GM18909 (cell line): ENCODE results near the gene CRYZL1.
A peak's percentile ranks its signal among the peaks of the same experiment; 100 is the strongest.
"Not testable (repeated sequence)": the region's sequence is repeated elsewhere in the genome, so short reads cannot be mapped to it uniquely, and the experiment has no call there.

Experiments
- ATAC-seq: cut with Tn5 transposase; IDR thresholded peaks from one replicate; pipeline ENCODE4 v1.9.1; 2021; ENCODE audit warnings: mild to moderate bottlenecking; ENCODE audit not compliant: unreplicated experiment, poor library complexity

Gene CRYZL1

DNA sequence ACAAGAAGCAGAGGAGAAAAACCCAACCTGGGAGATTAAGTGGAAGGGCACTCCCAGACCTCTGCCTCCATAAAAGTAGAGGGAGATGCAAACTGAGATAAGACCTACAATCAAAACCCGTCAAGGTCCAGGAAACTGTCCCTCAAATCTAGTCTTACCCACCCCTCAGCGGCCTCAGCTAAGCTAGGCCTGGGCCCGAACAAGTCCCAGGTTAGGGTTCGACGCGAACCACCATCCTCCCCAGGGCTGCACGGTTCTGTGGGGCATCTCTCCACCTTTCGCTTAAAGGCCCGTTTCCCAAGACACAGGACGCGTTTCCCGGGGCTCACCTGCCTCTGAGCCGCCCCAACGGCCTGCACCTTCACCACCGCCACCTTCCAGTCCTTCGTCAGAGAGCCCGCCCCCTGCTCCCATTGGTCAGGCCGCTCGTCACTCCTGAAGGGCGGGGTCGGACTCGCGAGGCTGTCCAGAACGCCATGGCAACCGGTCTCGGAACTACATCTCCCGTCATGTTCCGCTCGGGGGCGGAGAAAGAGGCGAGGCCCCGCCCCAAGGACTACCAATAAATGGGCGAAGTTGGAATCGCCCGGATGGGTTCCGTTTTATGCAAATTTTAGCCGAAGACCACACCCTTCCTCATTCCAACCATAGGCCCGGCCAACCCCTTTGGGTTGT, at the start of gene CRYZL1:
TSS of gene CRYZL1 (minus strand) at position 390 of the 675 bp plus-strand sequence. CDS start 10,190 bp downstream, outside the sequence.
- ATAC-seq: peak; percentile 87

DNA sequence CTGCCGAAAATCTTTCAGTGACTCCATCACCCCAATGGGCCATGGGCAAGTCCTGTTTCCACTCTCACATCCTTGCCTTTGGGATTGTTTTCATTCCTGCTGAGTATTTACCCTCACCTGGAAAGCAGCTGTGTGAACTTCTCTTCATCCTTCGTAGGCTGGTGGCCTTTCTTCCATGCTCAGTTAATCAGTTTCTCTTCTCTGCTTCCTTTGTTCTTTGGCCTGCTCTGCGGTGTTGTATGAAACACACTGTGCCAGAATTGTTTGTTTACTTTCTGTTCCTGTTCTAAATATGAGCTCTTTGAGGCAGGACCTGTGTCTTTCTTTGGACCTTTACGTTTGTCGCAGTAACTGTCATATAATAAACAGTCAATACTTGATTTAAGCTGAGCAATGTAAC, 49.3 kb upstream of the CRYZL1 start:
- no peak for ATAC-seq

DNA sequence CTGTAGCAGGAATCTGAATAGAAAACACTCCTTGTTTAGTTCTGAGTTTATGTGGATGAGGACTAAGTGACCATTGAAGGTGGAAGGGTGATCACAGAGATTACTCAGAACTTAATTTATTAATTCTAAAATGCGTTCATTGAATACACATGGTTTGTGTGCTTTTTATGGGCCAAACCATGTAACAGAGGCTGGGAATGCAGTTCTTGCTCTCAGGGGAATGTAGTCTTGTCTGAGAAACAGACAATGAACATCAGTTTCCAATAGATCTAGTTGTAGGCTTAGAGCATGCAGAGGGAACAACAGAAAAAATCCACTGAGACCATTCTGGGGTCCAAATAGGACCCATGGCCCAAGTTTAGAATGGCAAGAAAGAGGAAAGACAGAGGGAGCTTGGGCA, 46.8 kb upstream of the CRYZL1 start:
- ATAC-seq: no peak

DNA sequence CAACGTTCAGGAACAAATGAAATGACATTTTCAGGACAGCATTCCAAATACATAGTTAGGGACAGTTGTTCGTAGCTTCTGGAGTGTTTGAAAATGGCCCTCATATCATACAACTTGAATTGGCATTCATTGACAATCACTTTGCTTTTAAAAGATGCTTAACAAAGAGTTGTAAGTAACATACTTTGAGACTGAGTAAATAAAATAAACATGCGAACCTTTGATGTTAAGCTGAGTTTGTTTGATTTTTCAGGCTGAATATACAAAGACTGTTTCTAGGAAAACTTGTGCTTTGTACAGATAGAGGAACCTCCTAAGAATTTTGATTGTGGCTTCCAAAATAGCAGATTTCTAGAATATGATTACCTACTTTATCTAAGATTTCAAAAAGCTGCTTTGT, 46.1 kb upstream of the CRYZL1 start:
- ATAC-seq: no peak

DNA sequence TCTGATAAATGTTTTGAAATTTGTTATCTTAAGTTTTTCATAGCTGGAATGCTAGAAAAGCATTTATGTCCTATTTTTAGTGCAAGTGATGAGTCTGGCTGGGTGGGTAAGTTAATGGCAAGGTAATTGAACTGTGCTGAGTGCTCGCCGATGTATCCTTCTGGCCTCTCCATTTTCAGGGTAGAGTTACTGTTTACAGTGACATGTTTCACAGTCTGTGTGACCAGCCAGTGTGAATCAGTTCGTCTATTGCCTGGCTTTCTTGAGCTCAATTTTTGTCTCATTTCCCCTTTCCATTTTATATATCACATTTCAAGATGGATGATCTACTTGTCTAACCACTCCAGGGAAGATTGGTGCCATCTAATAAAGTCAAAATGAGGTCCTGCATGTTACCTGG, 44.8 kb upstream of the CRYZL1 start:
- no peak for ATAC-seq

DNA sequence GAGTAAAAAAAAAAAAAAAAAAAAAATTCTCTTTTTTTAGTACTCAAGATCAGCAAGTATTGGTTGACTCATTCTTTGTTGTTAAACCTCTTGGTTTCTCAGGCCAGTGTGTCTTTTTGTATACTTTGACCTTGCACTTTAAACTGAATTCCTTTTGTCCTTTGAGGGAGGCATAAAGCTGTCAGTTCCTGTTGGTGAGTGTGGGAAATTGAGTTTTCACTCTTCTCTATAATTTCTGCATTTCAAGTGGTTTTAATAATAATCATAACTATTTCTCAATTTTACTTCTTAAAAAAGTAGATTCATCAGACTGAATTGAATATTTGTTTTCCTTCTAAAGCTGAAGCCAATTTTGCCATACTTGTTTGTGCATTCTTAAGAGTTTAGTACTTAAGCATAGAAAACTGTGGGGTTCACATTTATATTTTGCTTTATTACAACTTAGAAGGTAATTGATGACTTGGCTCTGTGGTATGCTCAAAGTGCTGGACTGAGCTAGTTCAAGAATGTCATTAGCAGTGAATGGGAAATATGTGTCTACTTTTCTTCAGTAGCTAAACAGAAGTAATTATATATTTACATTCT, 44.2 kb upstream of the CRYZL1 start:
- no peak for ATAC-seq

DNA sequence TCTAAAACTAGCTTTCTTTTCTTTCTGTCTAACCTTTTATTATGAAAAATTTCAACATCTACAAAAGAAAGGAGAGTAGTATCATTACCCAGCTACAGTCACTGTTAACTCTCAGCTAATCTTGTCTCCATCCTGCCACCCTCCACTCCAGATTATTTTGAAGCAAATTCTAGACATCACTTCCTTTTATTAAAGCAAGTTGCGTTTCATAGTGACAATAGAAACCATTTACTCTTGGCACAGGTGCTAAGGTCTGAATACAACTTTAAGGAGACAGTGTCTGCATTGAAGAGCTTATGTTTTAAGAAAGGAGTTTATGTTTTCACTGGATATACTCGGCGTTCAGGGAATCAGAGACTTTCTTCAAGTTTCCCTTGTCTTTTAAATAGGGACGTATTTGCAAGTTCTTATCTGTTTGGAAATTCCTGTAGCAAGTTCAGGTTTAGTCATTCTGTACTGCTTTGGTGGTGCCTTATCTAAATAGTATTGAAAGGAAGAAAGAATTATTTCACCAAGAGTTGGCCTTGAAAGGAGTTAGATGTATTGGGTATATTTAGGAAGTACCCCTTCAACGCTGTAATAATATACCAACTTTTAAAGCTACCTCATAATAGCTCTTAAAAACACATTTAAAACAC, 43.5 kb upstream of the CRYZL1 start:
- no peak for ATAC-seq

DNA sequence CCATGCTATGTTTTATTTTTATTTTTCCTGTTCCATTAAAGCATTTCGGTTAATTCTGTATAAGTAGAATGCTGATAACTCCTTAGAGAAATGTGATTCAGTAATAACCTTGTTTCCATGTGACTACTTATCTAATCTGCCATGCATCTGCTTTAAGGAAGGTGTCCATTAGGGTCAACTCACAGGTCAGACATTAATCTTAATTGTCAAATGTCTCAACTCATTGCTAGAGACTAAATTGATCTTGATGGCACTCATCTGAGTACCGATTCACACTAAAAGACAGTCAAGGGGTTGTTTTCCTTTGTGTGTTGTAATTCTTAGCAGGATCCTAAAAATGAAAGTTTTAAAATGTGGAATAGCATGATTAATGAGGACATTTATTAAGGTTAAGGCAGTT, 42.5 kb upstream of the CRYZL1 start:
- ATAC-seq: no peak

DNA sequence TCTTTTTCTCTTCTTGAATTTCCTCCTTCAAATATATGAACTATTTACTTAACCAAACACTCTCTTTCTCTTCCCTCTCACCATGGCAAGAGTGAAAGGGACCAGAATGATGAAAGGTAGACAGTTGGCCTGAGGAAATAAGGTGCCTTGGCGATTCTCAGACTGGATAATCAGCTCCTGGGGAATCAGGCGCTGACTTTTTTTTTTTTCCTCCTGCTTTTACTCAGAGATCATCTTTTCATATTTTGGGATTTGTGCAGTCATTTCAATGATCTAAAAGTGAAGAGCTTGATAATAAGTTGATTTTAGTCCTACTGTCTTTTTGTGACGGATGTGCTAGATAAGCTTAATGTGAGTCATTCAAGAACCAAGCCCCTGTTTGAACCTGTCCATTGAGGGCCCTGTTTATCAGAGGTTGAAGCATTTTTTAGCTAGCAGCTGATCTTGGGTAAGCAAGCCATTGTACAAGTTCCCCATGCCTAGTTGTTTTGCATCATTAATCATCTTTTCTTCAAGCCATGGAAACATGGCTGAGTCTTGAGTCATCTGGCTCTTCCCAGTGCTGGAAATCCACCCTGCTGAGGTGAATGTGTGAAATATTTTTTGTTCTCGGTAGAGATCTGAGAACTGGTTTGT, 41.6 kb upstream of the CRYZL1 start:
- no peak for ATAC-seq

DNA sequence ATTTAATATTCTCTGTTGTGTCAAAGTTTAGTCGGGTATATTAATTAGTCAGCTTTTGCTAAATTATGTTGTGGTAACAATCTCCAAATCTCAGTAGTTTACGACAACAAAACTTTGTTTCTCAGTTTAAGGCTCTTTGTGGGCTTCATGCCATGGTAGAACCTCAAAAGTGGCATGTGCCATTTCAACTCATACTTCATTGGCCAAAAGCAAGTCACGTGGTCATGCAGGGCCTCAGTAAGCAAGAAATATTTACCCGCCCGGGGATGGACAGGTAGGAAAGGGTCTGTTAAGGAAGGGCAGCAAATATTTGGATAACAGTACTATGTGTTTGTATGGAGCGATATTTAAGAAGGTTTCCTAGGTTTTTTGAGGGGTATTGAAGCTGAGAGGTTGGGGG, 39.3 kb upstream of the CRYZL1 start:
- ATAC-seq: no peak

DNA sequence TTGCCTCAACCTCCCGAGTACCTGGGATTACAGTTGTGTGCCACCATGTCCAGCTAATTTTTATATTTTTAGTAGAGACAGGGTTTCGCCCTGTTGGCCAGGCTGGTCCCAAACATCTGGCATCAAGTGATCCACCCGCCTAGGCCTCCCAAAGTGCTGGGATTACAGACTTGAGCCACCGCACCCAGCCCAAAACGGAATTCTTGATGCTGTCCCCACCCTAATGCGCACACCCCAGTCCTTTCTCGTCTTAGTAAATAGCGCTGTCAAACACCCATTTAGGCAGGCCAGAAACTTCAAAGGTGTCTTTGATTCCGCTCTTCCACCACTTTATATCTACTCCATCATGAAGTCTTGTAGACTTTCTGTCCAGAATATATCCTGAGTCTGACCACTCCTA, 35.9 kb upstream of the CRYZL1 start:
- ATAC-seq: no peak

DNA sequence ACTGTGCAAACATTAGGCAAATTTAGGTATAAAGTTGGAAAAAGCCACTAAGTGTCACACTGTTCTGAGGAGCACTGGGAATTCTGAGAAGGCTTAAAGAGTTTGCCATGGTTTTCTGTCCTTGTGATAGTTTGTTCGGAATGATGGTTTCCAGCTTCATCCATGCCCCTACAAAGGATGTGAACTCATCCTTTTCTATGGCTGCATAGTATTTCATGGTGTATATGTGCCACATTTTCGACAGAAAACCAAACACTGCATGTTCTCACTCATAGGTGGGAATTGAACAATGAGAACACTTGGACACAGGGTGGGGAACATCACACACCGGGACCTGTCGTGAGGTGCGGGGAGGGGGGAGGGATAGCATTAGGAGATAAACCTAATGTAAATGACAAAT, 35.1 kb upstream of the CRYZL1 start:
- ATAC-seq: not testable (repeated sequence)

DNA sequence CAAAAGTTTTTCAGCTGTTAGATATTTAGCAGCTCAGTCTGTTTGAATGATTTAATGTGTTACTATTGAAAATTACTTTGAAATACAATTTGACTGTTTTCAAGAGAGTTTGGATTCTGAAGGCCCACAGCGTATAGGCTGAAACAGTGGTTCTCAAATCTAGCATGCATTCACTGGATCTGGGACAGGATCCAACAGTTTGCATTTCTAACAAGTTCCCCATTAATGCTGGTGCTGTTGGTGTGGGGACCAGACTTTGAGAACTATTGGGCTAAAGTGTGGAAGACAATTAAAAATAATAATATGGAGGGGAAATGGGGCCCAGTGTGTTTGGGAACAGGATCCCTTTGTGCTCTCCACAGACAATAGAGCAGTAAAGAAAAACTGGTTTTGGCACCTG, 32.7 kb upstream of the CRYZL1 start:
- ATAC-seq: no peak

DNA sequence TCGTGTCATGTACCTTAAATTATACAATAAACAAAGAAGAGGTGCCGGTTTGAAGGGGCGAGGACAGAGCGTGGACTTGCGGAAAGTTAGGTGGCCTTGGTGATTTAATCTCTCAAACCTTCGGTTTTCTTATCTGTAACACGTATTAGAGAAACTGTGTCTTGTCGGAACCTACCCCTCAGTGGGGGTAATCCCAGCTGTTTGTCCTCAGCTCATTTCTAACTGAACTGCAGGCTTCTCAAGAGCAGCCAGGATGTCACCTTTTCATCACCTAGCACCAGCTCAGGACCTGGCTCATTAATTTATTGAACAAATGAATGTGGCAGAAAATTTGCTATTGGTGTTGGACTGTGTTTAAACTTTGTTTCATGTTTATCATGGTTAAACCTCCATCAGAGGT, 31.9 kb upstream of the CRYZL1 start:
- no peak for ATAC-seq

DNA sequence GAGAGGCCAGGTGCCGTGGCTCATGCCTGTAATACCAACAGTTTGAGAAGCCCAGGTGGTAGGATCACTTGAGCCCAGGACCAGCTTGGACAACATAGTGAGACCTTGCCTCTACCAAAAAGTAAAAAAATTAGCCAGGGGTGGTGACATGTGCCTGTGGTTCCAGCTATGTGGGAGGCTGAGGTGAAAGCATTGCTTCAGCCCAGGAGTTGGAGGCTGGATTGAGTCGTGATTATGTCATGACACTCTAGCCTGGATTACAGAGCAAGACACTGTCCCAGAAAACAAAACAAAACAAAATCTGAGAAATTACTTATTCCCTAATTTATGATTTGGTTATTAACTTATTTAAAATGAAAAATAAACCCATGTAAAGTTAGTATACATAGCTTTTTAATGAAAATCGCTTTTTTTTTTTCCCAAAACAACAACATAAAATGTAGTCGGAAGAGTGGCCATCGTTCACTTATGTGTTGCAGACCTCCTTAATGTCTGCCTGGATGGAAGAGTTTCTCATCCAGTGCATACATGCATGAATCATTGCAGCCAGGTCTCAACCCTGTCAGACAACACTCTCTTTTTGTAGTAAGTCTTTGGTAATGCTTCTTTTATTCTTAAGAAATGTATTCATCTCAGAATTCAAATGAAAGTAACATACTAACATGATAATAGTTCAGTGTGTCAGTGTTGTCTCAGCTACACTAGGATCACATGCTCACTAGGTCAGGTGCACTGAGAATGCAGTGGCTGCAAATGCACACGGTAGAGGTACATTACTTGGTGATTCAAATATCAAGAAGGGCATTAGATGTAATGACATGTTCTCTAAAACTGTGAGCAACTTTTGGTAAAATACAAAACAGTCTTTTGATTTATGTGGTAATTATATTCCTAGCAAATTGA, 28.8 kb upstream of the CRYZL1 start:
- no peak for ATAC-seq

DNA sequence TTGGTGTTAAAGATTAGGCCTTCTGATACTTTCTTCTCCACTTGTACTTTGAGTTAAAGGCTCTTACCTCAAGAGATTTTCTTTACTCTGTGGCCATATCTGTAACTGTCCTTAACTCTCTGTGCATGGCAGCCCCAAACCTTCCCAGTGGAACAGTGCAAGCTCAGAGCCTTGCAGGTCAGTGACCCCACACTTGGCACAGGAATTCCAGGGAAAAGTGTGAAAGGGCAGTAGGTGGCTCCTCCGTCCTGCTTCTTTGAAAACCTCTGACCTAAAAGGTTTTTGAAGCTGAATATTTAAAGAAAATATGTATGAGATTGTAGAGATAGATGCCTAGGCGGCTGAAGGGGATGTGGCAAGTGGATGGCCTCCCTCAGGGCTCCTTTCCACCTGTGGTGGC, 27.1 kb upstream of the CRYZL1 start:
- no peak for ATAC-seq

DNA sequence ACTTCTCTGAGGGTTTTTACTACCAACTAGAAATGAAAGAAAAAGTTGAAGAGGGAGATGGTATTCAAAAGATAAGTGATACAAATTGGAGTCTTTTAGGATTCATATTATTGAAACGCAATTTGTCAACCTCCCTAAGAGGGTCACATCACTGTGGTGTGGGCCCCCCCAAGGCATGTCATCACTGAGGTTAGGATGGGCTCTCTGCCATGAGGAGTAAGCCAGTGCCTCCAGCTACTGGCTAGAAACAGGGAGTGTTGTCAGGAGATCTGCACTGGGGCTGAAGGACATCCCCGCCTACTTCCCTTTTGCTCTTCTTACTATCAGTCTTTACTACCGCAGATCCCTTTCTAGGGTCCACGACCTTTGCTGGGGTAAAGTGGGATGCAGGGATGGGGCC, 26.6 kb upstream of the CRYZL1 start:
- ATAC-seq: no peak

DNA sequence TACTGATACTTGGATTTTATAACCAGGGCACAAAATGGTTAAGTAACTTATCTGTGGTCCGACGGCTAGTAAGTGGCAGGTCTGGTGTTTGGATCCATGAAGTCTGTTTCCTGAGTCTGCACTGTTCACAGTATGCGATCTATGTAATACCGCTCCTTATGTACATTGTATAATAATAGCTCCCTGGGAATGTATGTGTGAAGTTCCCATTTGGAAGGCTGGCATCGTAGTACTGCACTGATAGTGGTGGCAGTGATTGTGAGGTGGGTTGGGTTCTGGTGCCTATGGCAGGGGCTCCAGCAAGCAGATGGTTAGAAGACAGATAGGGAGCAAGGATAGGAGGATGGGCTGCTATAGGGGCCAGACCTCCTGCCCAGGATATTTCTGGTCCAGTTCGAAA, 26.1 kb upstream of the CRYZL1 start:
- no peak for ATAC-seq

DNA sequence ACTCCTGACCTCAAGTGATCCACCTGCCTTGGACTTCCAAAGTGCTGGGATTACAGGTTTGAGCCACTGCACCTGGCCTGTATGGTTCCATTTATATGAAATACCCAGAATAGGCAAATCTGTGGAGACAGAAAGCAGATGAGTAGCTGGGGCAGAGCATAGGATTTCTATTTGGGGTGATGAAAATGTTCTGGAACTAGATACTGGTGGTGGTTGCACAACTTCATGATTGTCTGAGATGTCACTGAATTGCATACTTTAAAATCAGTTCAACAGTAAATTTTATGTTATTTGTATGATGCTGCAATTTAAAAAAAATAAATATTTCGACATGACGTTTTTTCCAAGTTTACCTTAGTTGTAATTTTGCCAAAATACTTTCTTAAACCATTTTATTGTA, 24.6 kb upstream of the CRYZL1 start:
- ATAC-seq: no peak

DNA sequence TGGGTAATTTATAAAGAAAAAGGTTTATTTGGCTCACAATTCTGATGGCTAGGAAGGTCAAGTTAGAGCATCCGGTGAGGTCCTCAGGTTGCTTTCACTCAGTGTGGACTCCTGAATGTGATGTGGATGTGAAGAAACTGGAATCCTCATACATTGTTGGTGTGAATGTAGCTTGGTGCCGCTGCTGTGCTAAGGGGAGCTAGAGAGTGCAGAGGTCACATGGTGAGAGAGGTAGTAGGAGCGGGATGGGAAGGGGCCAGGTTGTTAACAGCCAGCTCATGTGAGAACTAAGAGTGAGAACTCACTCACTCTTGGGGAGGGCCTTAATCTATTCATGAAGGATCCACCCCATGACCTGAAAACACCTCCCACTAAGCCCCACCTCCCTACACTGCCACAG, 22.6 kb upstream of the CRYZL1 start:
- ATAC-seq: no peak

DNA sequence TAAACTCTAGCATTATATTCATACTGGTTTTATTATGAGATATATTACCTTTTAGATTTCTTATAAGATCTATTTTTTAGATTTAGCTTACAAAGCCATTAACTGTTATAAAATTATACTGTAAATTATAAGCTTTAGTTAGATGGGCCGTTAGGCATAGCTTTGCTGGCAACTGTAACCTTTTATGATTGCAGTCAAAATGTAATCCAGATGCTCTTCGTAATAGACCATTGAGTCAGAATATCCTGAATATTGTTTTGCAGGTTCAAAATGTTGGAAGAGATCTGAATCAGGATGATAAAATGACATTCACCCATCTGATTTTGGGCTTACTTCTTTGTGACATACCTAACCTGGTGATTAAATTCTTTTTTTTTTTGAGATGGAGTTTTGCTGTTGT, 21.7 kb upstream of the CRYZL1 start:
- no peak for ATAC-seq
